ENCODE results near the gene C19orf44. TPM values are rescaled to one million over a fixed set of nuclear protein-coding genes. Genes with fewer than 3 reads are reported as not detected.
"Not testable (repeated sequence)": the region's sequence is repeated elsewhere in the genome, so short reads cannot be mapped to it uniquely, and the experiment has no call there.

C19orf44 gene
- total RNA-seq (1 to 10 TPM; 3.7 to 6.1 TPM), polyA plus RNA-seq (ENCODE audit: insufficient read length in 2 of 2) (10 to 100 TPM; 15.1 to 15.6 TPM)
- long read RNA-seq, donor 1, result 0 reads
- long read RNA-seq, donor 2, partial matches to known transcripts, result 7 of 7 reads
- long read RNA-seq, donor 2, other reads (novel, unspliced or antisense), result 0 of 7 reads
- long read RNA-seq, donor 3, partial matches to known transcripts, result 12 of 12 reads
- long read RNA-seq, donor 3, other reads (novel, unspliced or antisense), result 0 of 12 reads
- long read RNA-seq, donor 4, partial matches to known transcripts, result 5 of 7 reads
- long read RNA-seq, donor 4, other reads (novel, unspliced or antisense), result 0 of 7 reads

GRCh38 chr19:16495982-16496612 is at the start of gene C19orf44, which contains the start of gene CALR3:
C19orf44 (plus strand) TSS chr19:16496394; CDS start chr19:16500793, 4,399 bp downstream.
CALR3 (minus strand) TSS chr19:16496167; CDS start chr19:16496129, 38 bp downstream.
- under 1% methylated on average over 52 of the region's 52 CpGs for WGBS (ENCODE audit: insufficient coverage)
- peak within 1 kb of the TSS; percentile 25 for H3K27ac ChIP-seq (ENCODE audit: low read depth, low read length)
- peaks cover 12% of the 10 kb centered on the region for H3K4me1 ChIP-seq (ENCODE audit: control insufficient read depth, insufficient read depth, low read length)
- peak; percentile 93 to 100 (median 98) for DNase-seq (ENCODE audit: low read depth in 4 of 6, low spot score in 6 of 6)
- peaks cover 6% of the 10 kb centered on the region for H3K36me3 ChIP-seq (ENCODE audit: control insufficient read depth, insufficient read depth, low read length)
- peak within 1 kb of the TSS; percentile 95 for H3K4me3 ChIP-seq (ENCODE audit: low read depth, low read length)
- no peaks in the 10 kb centered on the region for H3K9me3 ChIP-seq (ENCODE audit: control insufficient read depth, insufficient read depth, low read length)
- no peaks in the 10 kb centered on the region for H3K27me3 ChIP-seq (ENCODE audit: control insufficient read depth, insufficient read depth, low read length)

- Histone ChIP-seq H3K36me3 (ENCODE audit: control insufficient read depth, insufficient read depth, low read length) (peaks cover 11% of the 10 kb centered on the region), H3K4me1 (ENCODE audit: control insufficient read depth, insufficient read depth, low read length) (peaks cover 33% of the 10 kb centered on the region), H3K4me3 (ENCODE audit: low read depth, low read length) (no peak overlapping the region), H3K27me3 (ENCODE audit: control insufficient read depth, insufficient read depth, low read length) (no peaks in the 10 kb centered on the region), H3K27ac (ENCODE audit: low read depth, low read length) (peak overlapping the region; percentile 73), H3K9me3 (ENCODE audit: control insufficient read depth, insufficient read depth, low read length) (no peaks in the 10 kb centered on the region)
- WGBS (ENCODE audit: insufficient coverage), result 48% methylated on average over 6 of the region's 9 CpGs
- DNase-seq (ENCODE audit: low read depth in 4 of 6, low spot score in 6 of 6), result peak in 1 of 6 donors; percentile 27
Measured at GRCh38 chr19:16446724-16447368, 49.3 kb upstream of the C19orf44 start.

GRCh38 chr19:16448872-16449271 is 47.3 kb upstream of the C19orf44 start:
- not testable (repeated sequence) for H3K9me3 ChIP-seq (ENCODE audit: control insufficient read depth, insufficient read depth, low read length); H3K4me3 ChIP-seq (ENCODE audit: low read depth, low read length); H3K27ac ChIP-seq (ENCODE audit: low read depth, low read length); DNase-seq (ENCODE audit: low read depth in 4 of 6, low spot score in 6 of 6); H3K27me3 ChIP-seq (ENCODE audit: control insufficient read depth, insufficient read depth, low read length)
- peaks cover 26% of the 10 kb centered on the region for H3K4me1 ChIP-seq (ENCODE audit: control insufficient read depth, insufficient read depth, low read length)
- WGBS (ENCODE audit: insufficient coverage), result 100% methylated on average over 3 of the region's 3 CpGs
- H3K36me3 ChIP-seq (ENCODE audit: control insufficient read depth, insufficient read depth, low read length), result peaks cover 11% of the 10 kb centered on the region

- Histone ChIP-seq H3K4me1 (ENCODE audit: control insufficient read depth, insufficient read depth, low read length) (peaks cover 32% of the 10 kb centered on the region), H3K9me3 (ENCODE audit: control insufficient read depth, insufficient read depth, low read length) (no peaks in the 10 kb centered on the region), H3K27ac (ENCODE audit: low read depth, low read length) (no peak overlapping the region), H3K4me3 (ENCODE audit: low read depth, low read length) (no peak overlapping the region), H3K36me3 (ENCODE audit: control insufficient read depth, insufficient read depth, low read length) (peaks cover 9% of the 10 kb centered on the region), H3K27me3 (ENCODE audit: control insufficient read depth, insufficient read depth, low read length) (no peaks in the 10 kb centered on the region)
- WGBS (ENCODE audit: insufficient coverage), result 83% methylated on average over 4 of the region's 6 CpGs
- no peak for DNase-seq (ENCODE audit: low read depth in 4 of 6, low spot score in 6 of 6)
Measured at GRCh38 chr19:16449330-16449961, 46.7 kb upstream of the C19orf44 start.

- WGBS (ENCODE audit: insufficient coverage), result 100% methylated on average over 4 of the region's 8 CpGs
- H3K36me3 ChIP-seq (ENCODE audit: control insufficient read depth, insufficient read depth, low read length), result peaks cover 4% of the 10 kb centered on the region
- peaks cover 34% of the 10 kb centered on the region for H3K4me1 ChIP-seq (ENCODE audit: control insufficient read depth, insufficient read depth, low read length)
- H3K9me3 ChIP-seq (ENCODE audit: control insufficient read depth, insufficient read depth, low read length), result no peaks in the 10 kb centered on the region
- no peak overlapping the region for H3K4me3 ChIP-seq (ENCODE audit: low read depth, low read length)
- DNase-seq (ENCODE audit: low read depth in 4 of 6, low spot score in 6 of 6), result no peak
- H3K27me3 ChIP-seq (ENCODE audit: control insufficient read depth, insufficient read depth, low read length), result no peaks in the 10 kb centered on the region
- no peak overlapping the region for H3K27ac ChIP-seq (ENCODE audit: low read depth, low read length)
Measured at GRCh38 chr19:16452325-16452724, 43.9 kb upstream of the C19orf44 start.

GRCh38 chr19:16454351-16454918 is 41.8 kb upstream of the C19orf44 start:
- Histone ChIP-seq H3K36me3 (ENCODE audit: control insufficient read depth, insufficient read depth, low read length) (peaks cover 4% of the 10 kb centered on the region), H3K27me3 (ENCODE audit: control insufficient read depth, insufficient read depth, low read length) (no peaks in the 10 kb centered on the region), H3K4me3 (ENCODE audit: low read depth, low read length) (no peak overlapping the region), H3K9me3 (ENCODE audit: control insufficient read depth, insufficient read depth, low read length) (no peaks in the 10 kb centered on the region), H3K27ac (ENCODE audit: low read depth, low read length) (peak overlapping the region; percentile 42), H3K4me1 (ENCODE audit: control insufficient read depth, insufficient read depth, low read length) (peaks cover 50% of the 10 kb centered on the region)
- DNase-seq (ENCODE audit: low read depth in 4 of 6, low spot score in 6 of 6), result peak in 1 of 6 donors; percentile 34
- WGBS (ENCODE audit: insufficient coverage), result 54% methylated on average over 10 of the region's 10 CpGs

- H3K4me3 ChIP-seq (ENCODE audit: low read depth, low read length), result no peak overlapping the region
- H3K27ac ChIP-seq (ENCODE audit: low read depth, low read length), result no peak overlapping the region
- peaks cover 51% of the 10 kb centered on the region for H3K4me1 ChIP-seq (ENCODE audit: control insufficient read depth, insufficient read depth, low read length)
- H3K9me3 ChIP-seq (ENCODE audit: control insufficient read depth, insufficient read depth, low read length), result no peaks in the 10 kb centered on the region
- DNase-seq (ENCODE audit: low read depth in 4 of 6, low spot score in 6 of 6), result no peak
- H3K36me3 ChIP-seq (ENCODE audit: control insufficient read depth, insufficient read depth, low read length), result no peaks in the 10 kb centered on the region
- whole genome bisulfite sequencing (ENCODE audit: insufficient coverage), result 89% methylated on average over 5 of the region's 5 CpGs
- no peaks in the 10 kb centered on the region for H3K27me3 ChIP-seq (ENCODE audit: control insufficient read depth, insufficient read depth, low read length)
Measured at GRCh38 chr19:16455489-16455888, 40.7 kb upstream of the C19orf44 start.

- H3K27me3 ChIP-seq (ENCODE audit: control insufficient read depth, insufficient read depth, low read length), result no peaks in the 10 kb centered on the region
- 80% methylated on average over 9 of the region's 11 CpGs for WGBS (ENCODE audit: insufficient coverage)
- H3K36me3 ChIP-seq (ENCODE audit: control insufficient read depth, insufficient read depth, low read length), result peaks cover 3% of the 10 kb centered on the region
- no peak overlapping the region for H3K4me3 ChIP-seq (ENCODE audit: low read depth, low read length)
- no peaks in the 10 kb centered on the region for H3K9me3 ChIP-seq (ENCODE audit: control insufficient read depth, insufficient read depth, low read length)
- H3K4me1 ChIP-seq (ENCODE audit: control insufficient read depth, insufficient read depth, low read length), result peaks cover 59% of the 10 kb centered on the region
- DNase-seq (ENCODE audit: low read depth in 4 of 6, low spot score in 6 of 6), result no peak
- H3K27ac ChIP-seq (ENCODE audit: low read depth, low read length), result peak overlapping the region; percentile 54
Measured at GRCh38 chr19:16456652-16457194, 39.5 kb upstream of the C19orf44 start.
